ENCODE measurements around the gene FAM20C.

Gene FAM20C

DNA sequence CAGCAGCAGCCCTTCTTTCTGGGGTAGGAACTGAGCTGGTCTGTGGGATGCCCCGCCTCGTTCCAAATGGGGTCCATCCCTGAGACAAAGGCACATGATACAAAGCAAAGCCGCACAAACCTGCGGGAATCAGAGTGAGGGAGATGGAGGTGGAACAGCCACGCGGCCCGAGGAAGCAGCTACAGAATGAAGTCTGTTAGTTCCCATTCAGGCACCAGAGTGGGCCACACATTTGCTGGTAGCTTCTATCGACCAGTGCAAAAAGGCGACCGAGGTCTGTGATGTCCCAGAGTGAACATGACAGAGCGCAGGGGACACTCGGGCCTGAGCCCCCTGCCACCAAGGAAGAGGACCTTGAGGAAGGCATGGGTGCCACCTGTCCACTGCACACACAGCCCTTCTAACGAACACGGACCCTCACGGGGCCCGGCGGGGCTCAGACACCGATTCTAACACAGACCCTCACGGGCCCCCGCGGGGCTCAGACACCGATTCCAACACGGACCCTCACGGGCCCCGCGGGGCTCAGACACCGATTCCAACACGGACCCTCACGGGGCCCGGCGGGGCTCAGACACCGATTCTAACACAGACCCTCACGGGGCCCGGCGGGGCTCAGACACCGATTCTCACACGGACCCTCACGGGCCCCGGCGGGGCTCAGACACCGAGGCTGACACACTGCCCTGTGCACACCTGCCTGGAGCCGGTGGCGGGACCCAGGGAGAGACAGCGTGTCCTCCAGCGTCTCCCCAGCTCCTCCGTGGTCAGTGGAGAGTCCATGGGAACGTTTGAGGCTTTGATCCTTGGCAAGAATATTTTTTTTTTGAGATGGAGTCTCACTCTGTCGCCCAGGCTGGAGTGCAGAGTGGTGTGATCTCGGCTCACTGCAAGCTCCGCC, 32.8 kb upstream of the FAM20C start:
- DNase-seq = no peak

GRCh38 chr7:160958-161725, 31.2 kb upstream of the FAM20C start:
- DNase-seq = no peak

DNA sequence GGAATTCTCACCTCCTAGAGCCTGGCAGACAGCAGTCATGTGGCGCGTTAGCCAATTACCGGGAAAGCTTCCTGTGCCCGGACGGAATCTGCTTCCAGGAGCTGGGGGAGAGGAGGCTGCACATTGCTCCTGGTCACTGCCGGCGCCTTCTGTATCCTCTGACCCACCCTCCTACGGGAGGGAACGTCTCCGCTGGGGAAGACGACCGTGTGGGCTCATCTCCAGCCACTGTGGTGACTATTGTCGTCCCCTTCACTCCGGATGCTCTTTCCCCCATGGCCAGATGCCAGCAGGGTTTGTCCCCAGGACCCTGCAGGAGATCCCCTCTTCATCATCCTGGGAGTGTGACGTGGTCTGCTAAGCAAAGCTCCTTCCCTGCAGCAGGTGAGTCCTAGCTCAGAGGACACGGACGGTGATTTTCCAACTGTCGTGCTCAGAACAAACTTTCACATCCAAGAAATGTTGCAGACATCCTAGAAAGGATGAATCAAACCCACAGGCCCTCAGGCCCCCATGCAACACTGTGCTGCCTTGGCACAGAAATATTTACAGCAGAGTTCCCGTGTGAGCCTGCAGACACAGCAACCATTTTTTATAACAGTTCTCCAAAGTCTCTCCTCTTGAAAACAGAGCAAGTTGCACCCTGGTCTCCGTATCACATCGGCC, 29.6 kb upstream of the FAM20C start:
- DNase-seq = no peak

DNA sequence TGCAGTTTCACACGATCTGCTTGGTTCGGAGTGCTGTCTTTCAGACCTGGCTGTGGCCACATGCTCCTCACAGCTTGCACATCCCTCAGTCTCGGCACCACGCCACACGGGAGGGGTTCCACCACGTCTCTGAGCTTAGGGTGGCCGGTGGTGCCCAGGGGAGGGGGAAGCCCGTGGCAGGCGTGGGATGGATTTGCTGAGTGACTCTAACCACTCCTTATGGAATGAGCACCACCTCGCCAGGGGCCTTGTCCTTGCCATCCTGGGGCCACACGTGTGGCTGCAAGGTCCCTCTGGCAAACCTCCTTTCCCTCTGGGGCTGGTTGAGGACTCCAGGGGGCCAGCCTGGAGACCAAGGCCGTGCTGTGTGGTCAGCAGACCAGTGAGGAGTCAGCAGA, 29.1 kb upstream of the FAM20C start:
- no peak for DNase-seq

GRCh38 chr7:163971-164881, 28.1 kb upstream of the FAM20C start:
- DNase-seq = no peak

DNA sequence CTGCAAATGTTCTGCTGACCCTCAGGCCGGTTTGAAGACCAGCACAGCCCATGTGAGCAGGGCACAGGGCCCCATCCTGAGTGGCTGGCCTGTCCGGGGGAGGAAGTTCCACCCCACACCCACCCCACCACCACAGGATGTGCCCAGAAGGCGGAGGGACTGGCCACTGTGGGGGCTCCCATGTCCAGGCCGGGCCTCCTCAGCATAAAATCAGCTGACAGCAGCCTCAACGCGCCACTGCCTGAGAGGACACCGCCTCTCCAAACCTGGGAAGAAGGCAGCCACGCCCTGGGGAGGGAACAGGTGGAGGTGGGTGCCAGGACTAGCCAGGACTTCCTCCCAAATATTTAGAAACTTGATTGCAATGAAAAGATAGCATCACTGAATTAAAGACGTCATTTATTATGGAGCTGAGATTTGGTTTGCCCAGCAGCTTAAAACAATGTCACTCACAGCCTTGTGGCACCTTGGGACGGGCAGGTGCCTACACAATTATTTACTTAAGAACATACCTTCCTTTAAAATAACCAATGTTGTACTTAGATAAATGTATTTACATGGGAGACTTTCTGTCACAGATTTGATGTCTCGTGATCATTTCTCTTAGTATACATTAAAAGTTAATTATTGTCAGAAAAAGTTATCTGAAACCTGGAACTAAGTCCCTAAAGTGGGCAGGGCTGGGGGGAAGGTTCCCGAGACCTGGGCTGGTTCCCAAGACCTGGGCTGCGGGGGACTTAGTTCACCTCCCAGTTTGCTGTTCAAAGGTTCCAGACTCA, 27.3 kb upstream of the FAM20C start:
- no peak for DNase-seq

- no peak for DNase-seq
Observed at GRCh38 chr7:165661-166337, 26.6 kb upstream of the FAM20C start.

GRCh38 chr7:166338-167060, 25.9 kb upstream of the FAM20C start:
- DNase-seq = no peak

GRCh38 chr7:167090-167855, 25.1 kb upstream of the FAM20C start:
- no peak for DNase-seq

GRCh38 chr7:167976-168791, 24.2 kb upstream of the FAM20C start:
- no peak for DNase-seq

GRCh38 chr7:169276-170172, 22.8 kb upstream of the FAM20C start:
- no peak for DNase-seq

GRCh38 chr7:170551-171363, 21.6 kb upstream of the FAM20C start:
- no peak for DNase-seq

DNA sequence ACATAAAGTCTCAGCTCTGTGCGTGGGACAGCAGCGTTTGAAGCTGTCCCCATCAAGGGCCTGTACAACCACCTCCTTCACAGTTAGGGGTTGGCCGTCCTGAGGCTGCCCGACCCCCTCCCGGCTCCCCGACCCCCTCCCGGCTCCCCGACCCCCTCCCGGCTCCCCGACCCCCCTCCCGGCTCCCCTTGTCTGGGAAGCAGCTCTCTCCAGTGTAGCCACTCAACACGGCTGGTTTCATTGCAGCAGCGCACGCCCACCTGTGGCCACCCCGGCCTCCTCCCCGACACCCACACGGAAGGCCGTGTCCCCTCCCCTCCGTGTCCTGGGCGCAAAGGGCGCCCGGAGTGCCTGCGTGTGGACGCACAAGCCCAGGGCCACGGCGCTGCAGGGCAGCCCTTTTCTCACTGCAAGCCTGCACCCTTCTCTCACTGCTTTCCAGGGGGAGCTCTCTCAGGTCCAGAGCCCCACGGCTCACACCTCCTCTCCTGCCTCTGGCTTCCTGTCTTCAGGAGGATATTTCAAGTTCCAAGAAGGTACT, 20.9 kb upstream of the FAM20C start:
- DNase-seq = no peak

DNA sequence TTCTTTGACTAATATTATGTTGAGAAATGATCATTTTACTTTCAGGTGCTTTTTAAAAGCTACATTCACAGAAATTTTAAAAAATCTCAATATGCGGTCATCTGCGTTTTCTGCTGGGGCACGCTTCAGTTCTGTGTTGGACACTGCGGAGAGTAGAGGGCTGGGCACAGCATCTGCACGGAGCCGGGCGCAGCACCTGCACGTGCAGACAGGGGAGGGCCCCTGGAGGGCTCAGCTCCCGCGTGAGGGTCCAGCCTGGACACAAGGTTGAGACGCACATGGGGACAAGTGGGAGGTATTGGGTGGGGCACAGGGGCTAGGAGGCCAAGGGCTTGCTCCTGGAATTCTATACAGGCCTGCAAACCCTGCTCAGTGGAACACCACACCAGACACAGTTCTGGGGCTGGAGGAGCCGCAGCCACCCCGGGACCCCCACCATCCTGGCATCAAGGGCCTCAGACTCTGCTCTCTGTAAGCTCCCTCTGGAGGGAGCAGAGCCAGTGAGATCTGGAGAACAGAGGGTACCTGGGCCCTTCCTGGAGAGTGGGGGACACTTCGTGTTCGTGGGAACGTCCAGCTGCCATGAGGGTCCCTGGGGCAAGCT, 20.4 kb upstream of the FAM20C start:
- DNase-seq = no peak

GRCh38 chr7:173209-173918, 19.0 kb upstream of the FAM20C start:
- DNase-seq = no peak

Data from islet precursor cell (in vitro differentiated cells).